IPS DF 6.9 (cell line): ENCODE measurements around the gene MED26.

ENCODE experiments used
- DNase-seq: peaks from one replicate; pipeline ENCODE4 v3.0.0-alpha.2; 2013; ENCODE audit warnings: low read depth, low spot score
- H3K27ac ChIP-seq: one replicate; pipeline ENCODE4 v1.5.1; 2013; ENCODE audit warnings: low read length, control low read depth
- H3K27me3 ChIP-seq: 2 replicates; pipeline ENCODE4 v1.6.1; 2013; ENCODE audit warnings: mild to moderate bottlenecking, low read length; ENCODE audit not compliant: control insufficient read depth, insufficient read depth
- H3K36me3 ChIP-seq: 2 replicates; pipeline ENCODE4 v1.6.1; 2013; ENCODE audit warnings: low read length; ENCODE audit not compliant: control insufficient read depth, insufficient read depth
- H3K4me1 ChIP-seq: 2 replicates; pipeline ENCODE4 v1.6.1; 2013; ENCODE audit warnings: low read length; ENCODE audit not compliant: control insufficient read depth, insufficient read depth
- H3K4me3 ChIP-seq: 2 replicates; pipeline ENCODE4 v1.5.1; 2013; ENCODE audit warnings: mild to moderate bottlenecking, low read length
- H3K9me3 ChIP-seq: 2 replicates; pipeline ENCODE4 v1.6.1; 2013; ENCODE audit warnings: low read length, inconsistent platforms; ENCODE audit not compliant: control insufficient read depth, insufficient read depth
- WGBS: extraction: QIAGEN DNeasy Blood & Tissue Kit; methylation state at CpG from one replicate; pipeline ENCODE4 v1.1.7; 2013; ENCODE audit warnings: mixed read lengths, missing lambda C conversion rate; ENCODE audit not compliant: insufficient read length, insufficient coverage; 5-methylcytosine and 5-hydroxymethylcytosine counted together

MED26 gene

GRCh38 chr19:16575282-16575681 is 52.7 kb downstream of the MED26 start:
- Histone ChIP-seq H3K9me3 (no peaks in the 10 kb centered on the region), H3K27ac (no peak overlapping the region), H3K4me1 (no peaks in the 10 kb centered on the region), H3K36me3 (peaks cover 20% of the 10 kb centered on the region), H3K27me3 (no peaks in the 10 kb centered on the region), H3K4me3 (no peak overlapping the region)
- no CpG with 5 or more reads among the region's 2 CpGs for WGBS
- no peak for DNase-seq

DNA sequence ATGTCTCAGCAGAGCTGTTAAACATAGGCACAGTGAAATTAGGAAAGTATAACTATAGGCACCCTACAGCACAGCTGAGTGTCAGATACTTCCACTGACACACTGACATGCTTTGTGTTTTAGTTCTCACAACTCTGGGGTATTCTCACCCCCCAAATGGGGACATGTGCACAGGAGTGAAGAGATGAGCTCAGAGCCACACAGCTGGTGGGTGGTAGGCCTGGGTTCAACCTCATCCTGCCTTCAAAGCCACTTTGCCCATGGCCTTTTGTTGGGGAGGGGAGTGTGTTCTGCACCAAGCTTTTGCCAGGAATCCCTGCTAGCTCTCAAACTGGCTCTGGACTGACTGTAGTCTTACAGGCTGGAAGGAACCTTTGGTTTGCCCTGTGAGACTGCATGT is 54.1 kb downstream of the MED26 start:
- DNase-seq = no peak
- Histone ChIP-seq H3K4me3 (no peak overlapping the region), H3K27me3 (no peaks in the 10 kb centered on the region), H3K36me3 (peaks cover 18% of the 10 kb centered on the region), H3K4me1 (no peaks in the 10 kb centered on the region), H3K27ac (no peak overlapping the region), H3K9me3 (no peaks in the 10 kb centered on the region)

GRCh38 chr19:16573296-16573695 is 54.7 kb downstream of the MED26 start:
- peak overlapping the region; percentile 52; the same call in 1 of the 2 replicates for H3K4me3 ChIP-seq
- no peak overlapping the region for H3K27ac ChIP-seq
- peaks cover 16% of the 10 kb centered on the region for H3K36me3 ChIP-seq
- no peak for DNase-seq
- no CpG with 5 or more reads among the region's 13 CpGs for WGBS
- H3K27me3 ChIP-seq = no peaks in the 10 kb centered on the region
- H3K9me3 ChIP-seq = no peaks in the 10 kb centered on the region
- no peaks in the 10 kb centered on the region for H3K4me1 ChIP-seq

GRCh38 chr19:16572332-16573211 is 55.4 kb downstream of the MED26 start, which contains the start of gene SLC35E1:
Gene SLC35E1, minus strand, starts transcription at chr19:16572415. Its CDS starts 51 bp downstream, at chr19:16572364.
- Histone ChIP-seq H3K27me3 (no peaks in the 10 kb centered on the region), H3K27ac (no peak within 1 kb of the TSS), H3K9me3 (no peaks in the 10 kb centered on the region), H3K36me3 (peaks cover 19% of the 10 kb centered on the region), H3K4me3 (peak within 1 kb of the TSS; percentile 86), H3K4me1 (no peaks in the 10 kb centered on the region)
- DNase-seq = peak; percentile 94
- WGBS = no CpG with 5 or more reads among the region's 83 CpGs

DNA sequence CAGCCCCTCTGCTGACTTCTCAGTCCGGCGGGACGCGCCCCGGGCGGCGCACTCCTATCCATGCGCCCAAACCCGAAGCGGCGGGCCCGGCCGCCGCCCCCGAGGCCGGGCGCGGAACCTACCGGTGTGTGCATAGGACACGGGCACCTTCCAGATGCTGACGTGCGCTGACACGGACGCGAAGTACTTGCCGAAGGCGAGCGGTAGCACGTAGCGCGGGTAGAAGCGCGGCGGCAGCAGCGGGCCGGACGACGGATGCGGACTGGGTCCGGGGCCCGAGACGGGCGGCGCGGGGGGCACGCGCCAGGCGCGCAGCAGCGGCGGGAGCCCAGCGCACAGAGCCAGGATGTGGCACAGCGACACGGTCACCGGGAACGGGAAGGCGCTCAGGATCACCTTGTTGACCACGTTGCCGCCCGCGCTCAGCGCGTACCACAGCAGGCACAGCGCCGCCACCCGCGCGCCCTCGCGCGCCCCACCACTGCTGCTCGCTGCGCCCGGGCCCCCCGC is 56.1 kb downstream of the MED26 start:
- no CpG with 5 or more reads among the region's 75 CpGs for WGBS
- Histone ChIP-seq H3K4me3 (peak overlapping the region; percentile 86), H3K27me3 (no peaks in the 10 kb centered on the region), H3K4me1 (no peaks in the 10 kb centered on the region), H3K9me3 (no peaks in the 10 kb centered on the region), H3K36me3 (peaks cover 21% of the 10 kb centered on the region), H3K27ac (no peak overlapping the region)
- no peak for DNase-seq

DNA sequence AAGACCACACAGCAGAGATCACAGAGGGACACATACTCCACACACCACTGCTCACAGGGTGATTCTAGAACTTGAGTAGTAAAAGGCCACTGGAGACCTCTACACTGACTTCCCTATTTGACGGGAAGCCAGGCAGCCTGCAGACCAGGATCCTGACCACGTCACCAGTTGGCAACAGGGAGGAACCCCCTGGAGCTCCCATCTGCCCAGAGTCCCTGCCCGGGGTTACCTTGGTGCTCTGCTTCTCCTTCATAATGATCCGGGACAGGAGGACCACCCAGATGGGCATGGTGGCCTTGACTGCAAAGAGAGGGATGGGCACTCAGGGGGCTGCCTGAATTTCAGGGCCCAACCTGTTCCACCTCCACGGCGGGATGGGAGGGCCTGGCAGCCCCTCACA is 56.7 kb downstream of the MED26 start:
- no peak for DNase-seq
- no CpG with 5 or more reads among the region's 6 CpGs for WGBS

DNA sequence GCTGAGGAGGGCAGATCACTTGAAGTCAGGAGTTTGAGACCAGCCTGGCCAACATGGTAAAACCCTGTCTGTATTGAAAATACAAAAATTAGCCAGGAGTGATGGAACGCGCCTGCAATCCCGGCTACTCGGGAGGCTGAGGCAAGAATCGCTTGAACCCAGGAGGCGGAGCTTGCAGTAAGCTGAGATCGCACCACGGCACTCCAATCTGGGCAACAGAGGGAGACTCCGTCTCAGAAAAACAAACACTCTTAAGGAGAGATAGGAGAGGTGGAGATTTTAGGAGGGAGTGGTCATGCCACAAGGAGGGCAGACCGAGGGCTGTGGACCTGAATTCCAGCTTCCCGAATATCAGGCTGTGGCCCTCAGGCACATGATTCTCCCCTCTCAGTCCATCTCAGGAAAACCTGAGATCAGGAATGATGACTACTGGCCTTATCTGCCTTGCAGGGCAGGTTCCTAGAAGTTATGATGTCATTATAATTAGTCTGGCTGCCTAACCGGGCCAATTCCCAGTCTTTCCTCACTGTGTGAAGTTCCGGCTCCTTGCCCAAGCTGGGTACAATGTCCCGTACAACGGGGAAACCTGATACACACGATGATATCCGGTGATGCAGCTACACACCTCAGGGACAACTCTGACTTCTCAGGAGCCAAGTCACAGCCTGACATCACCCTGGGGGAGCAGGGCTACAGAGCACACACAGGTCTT is 58.2 kb downstream of the MED26 start:
- Histone ChIP-seq H3K9me3 (no peaks in the 10 kb centered on the region), H3K4me3 (no peak overlapping the region), H3K27me3 (no peaks in the 10 kb centered on the region), H3K36me3 (peaks cover 15% of the 10 kb centered on the region; the same call in 1 of the 2 replicates), H3K4me1 (no peaks in the 10 kb centered on the region), H3K27ac (no peak overlapping the region)
- no CpG with 5 or more reads among the region's 17 CpGs for WGBS
- no peak for DNase-seq

More for the DNA sequence above, 56.7 kb downstream of the MED26 start:
- Histone ChIP-seq H3K4me3 (peak overlapping the region; percentile 86; the same call in 1 of the 2 replicates), H3K36me3 (peaks cover 19% of the 10 kb centered on the region; the same call in 1 of the 2 replicates), H3K4me1 (no peaks in the 10 kb centered on the region), H3K9me3 (no peaks in the 10 kb centered on the region), H3K27ac (no peak overlapping the region), H3K27me3 (no peaks in the 10 kb centered on the region)

- Histone ChIP-seq H3K4me1 (no peaks in the 10 kb centered on the region), H3K9me3 (no peaks in the 10 kb centered on the region), H3K27me3 (no peaks in the 10 kb centered on the region), H3K4me3 (no peak overlapping the region), H3K36me3 (peaks cover 16% of the 10 kb centered on the region), H3K27ac (no peak overlapping the region)
- no peak for DNase-seq
- no CpG with 5 or more reads among the region's 5 CpGs for WGBS
Measured at GRCh38 chr19:16566702-16567101, 61.3 kb downstream of the MED26 start.

- H3K4me1 ChIP-seq = no peaks in the 10 kb centered on the region
- H3K36me3 ChIP-seq = peaks cover 18% of the 10 kb centered on the region
- H3K4me3 ChIP-seq = no peak overlapping the region
- WGBS = no CpG with 5 or more reads among the region's 10 CpGs
- no peak for DNase-seq
- H3K9me3 ChIP-seq = no peaks in the 10 kb centered on the region
- H3K27me3 ChIP-seq = no peaks in the 10 kb centered on the region
- H3K27ac ChIP-seq = no peak overlapping the region
Measured at GRCh38 chr19:16566161-16566560, 61.8 kb downstream of the MED26 start.

DNA sequence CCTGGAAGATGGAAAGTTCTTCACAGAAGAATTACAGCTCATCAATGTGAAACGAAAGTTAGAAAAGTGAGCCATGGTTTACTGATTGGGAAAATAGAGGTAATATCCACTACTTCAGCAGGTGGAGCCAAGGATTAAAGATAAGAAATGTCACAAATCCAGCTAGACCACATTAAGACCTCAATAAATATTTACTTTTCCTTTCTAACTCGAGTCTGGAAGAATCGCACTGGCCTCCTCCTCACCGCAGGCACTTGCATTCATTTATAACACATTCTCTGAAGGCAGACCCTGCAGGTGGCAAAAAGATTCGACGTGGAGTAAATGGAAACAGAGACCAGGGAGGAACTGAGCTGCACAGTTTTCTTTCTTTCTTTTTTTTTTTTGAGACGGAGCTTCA is 63.2 kb downstream of the MED26 start:
- H3K4me3 ChIP-seq = no peak overlapping the region
- peaks cover 22% of the 10 kb centered on the region for H3K36me3 ChIP-seq
- H3K27ac ChIP-seq = no peak overlapping the region
- H3K27me3 ChIP-seq = no peaks in the 10 kb centered on the region
- DNase-seq = no peak
- WGBS = no CpG with 5 or more reads among the region's 7 CpGs
- no peaks in the 10 kb centered on the region for H3K4me1 ChIP-seq
- H3K9me3 ChIP-seq = no peaks in the 10 kb centered on the region
